Endothelial cell of umbilical vein (primary cell): ENCODE results near the gene TUT1. TPM values are rescaled to one million over a fixed set of nuclear protein-coding genes. Genes with fewer than 3 reads are reported as not detected.

ENCODE experiments used
- BruUV-seq: library from RNA; stranded (reverse); fragments of 400-500 nt; replicated peaks from 2 replicates; lab custom pipeline; 2021; lab: Mats Ljungman, UMichigan
- CTCF ChIA-PET: fragments of 300-600, 350-600 bp; sonication (Branson Sonifier 250); formaldehyde crosslinking; loops from one replicate; lab custom pipeline; 2021; ENCODE audit warnings: antibody characterized with exemption, inconsistent platforms; lab: Charles Lee
- POLR2A ChIA-PET: fragments of 300-600, 350-600 bp; sonication (Branson Sonifier 250); formaldehyde crosslinking; loops from one replicate; lab custom pipeline; 2021; ENCODE audit warnings: antibody characterized with exemption, inconsistent platforms; lab: Charles Lee
- DNase-seq: peaks from one replicate; pipeline ENCODE4 v3.0.0-alpha.2; 2011; ENCODE audit warnings: low read depth, low spot score
- FAIRE-seq: peaks from 2 replicates; lab custom pipeline; 2011; peaks lifted over from hg19 to GRCh38; lab: Jason Lieb, UNC
- H2AFZ ChIP-seq: 2 replicates; pipeline ENCODE4 v1.6.0; 2012; ENCODE audit warnings: low read depth, low read length, control low read depth, inconsistent platforms
- H3K27ac ChIP-seq: 2 replicates; pipeline ENCODE4 v1.5.1; 2011; ENCODE audit warnings: low read depth, mild to moderate bottlenecking, control low read depth, low read length, moderate library complexity; ENCODE audit not compliant: insufficient read depth
- H3K27me3 ChIP-seq, 2 experiments: 2 replicates each; pipeline versions ENCODE4 v1.6.0 to v1.6.1; 2011; ENCODE audit warnings: low read length in 2 of 2, mixed read lengths in 1 of 2; ENCODE audit not compliant: control insufficient read depth in 2 of 2, insufficient read depth in 2 of 2
- H3K36me3 ChIP-seq, 2 experiments: 2 replicates in 1 of 2; 3 replicates in 1 of 2; pipeline ENCODE4 v1.5.1; 2011; ENCODE audit warnings: low read length in 2 of 2, mild to moderate bottlenecking in 1 of 2, moderate library complexity in 1 of 2; ENCODE audit not compliant: control insufficient read depth in 2 of 2, insufficient read depth in 2 of 2; ENCODE audit errors: extremely low read depth in 1 of 2
- H3K4me1 ChIP-seq: 3 replicates; pipeline ENCODE4 v1.5.1; 2011; ENCODE audit warnings: mild to moderate bottlenecking, low read length; ENCODE audit not compliant: control insufficient read depth, insufficient read depth; ENCODE audit errors: extremely low read depth
- H3K4me2 ChIP-seq: 2 replicates; pipeline ENCODE4 v1.6.1; 2011; ENCODE audit warnings: low read length, control low read depth, mixed read lengths; ENCODE audit not compliant: insufficient read depth
- H3K4me3 ChIP-seq, 3 experiments: fragments of 200-600 bp in 1 of 3; sonication (generic), shearing (Covaris generic) in 1 of 3; replicated peaks in 1 of 3; 2 replicates each; pipeline ENCODE4 v1.5.1; 2011 to 2016; ENCODE audit warnings: control low read depth in 3 of 3, low read length in 3 of 3, mild to moderate bottlenecking in 2 of 3, inconsistent platforms in 1 of 3, low read depth in 1 of 3, moderate library complexity in 1 of 3; ENCODE audit not compliant: insufficient read depth in 1 of 3
- H3K79me2 ChIP-seq: 2 replicates; pipeline ENCODE4 v1.6.0; 2012; ENCODE audit warnings: low read length, inconsistent platforms; ENCODE audit not compliant: control insufficient read depth, insufficient read depth
- H3K9ac ChIP-seq: replicated peaks from 2 replicates; pipeline ENCODE3; 2011; ENCODE audit warnings: low read length, control low read depth; ENCODE audit not compliant: insufficient read depth; ENCODE audit errors: extremely low read depth
- H3K9me1 ChIP-seq: replicated peaks from 3 replicates; pipeline ENCODE4 v1.6.0; 2011; ENCODE audit warnings: mild to moderate bottlenecking, low read length; ENCODE audit not compliant: control insufficient read depth, insufficient read depth; ENCODE audit errors: extremely low read depth
- H3K9me3 ChIP-seq: replicated peaks from 2 replicates; pipeline ENCODE4 v1.5.1; 2012; ENCODE audit warnings: low read length, inconsistent platforms; ENCODE audit not compliant: control insufficient read depth, insufficient read depth
- H4K20me1 ChIP-seq: replicated peaks from 2 replicates; pipeline ENCODE3; 2011; ENCODE audit warnings: mild to moderate bottlenecking, low read length; ENCODE audit not compliant: control insufficient read depth, insufficient read depth; ENCODE audit errors: extremely low read depth
- EZH2 ChIP-seq: IDR thresholded peaks from 2 replicates; pipeline ENCODE4 v1.6.1; 2012; ENCODE audit warnings: borderline replicate concordance, low read depth, mild to moderate bottlenecking, moderate library complexity, low read length, inconsistent platforms; ENCODE audit not compliant: severe bottlenecking
- FOS ChIP-seq: IDR thresholded peaks from 2 replicates; pipeline ENCODE4 v1.6.1; 2011; ENCODE audit warnings: mild to moderate bottlenecking, low read length, moderate library complexity, borderline replicate concordance; ENCODE audit not compliant: insufficient read depth
- GATA2 ChIP-seq: IDR thresholded peaks from 2 replicates; pipeline ENCODE4 v1.7.0; 2011; ENCODE audit warnings: low read depth, mild to moderate bottlenecking, moderate library complexity, mixed read lengths, low read length; ENCODE audit not compliant: insufficient read length, insufficient read depth
- JUN ChIP-seq: IDR thresholded peaks from 2 replicates; pipeline ENCODE4 v1.6.1; 2011; ENCODE audit warnings: borderline replicate concordance, low read depth; ENCODE audit not compliant: insufficient read length, insufficient read depth
- MYC ChIP-seq: IDR thresholded peaks from one replicate; pipeline ENCODE4 v1.6.1; 2011; ENCODE audit warnings: mild to moderate bottlenecking, low read depth, low read length
- POLR2A ChIP-seq: IDR thresholded peaks from 2 replicates; pipeline ENCODE4 v1.6.1; 2012; ENCODE audit warnings: low read depth, mild to moderate bottlenecking, control low read depth, low read length
- POLR2AphosphoS5 ChIP-seq: IDR thresholded peaks from 2 replicates; pipeline ENCODE4 v1.6.1; 2012; ENCODE audit warnings: low read depth, mild to moderate bottlenecking, control low read depth, low read length, moderate library complexity; ENCODE audit not compliant: insufficient read depth
- dilution Hi-C: fragments of 300-500 bp; cut with MboI; formaldehyde crosslinking; loops from one replicate; pipeline ENCODE4 v1.15.0; 2019; ENCODE audit warnings: low sequenced_read_pairs; ENCODE audit not compliant: extremely low pct_ligation_motif_present
- intact Hi-C: fragments of 100-400 bp; cut with micrococcal nuclease; formaldehyde crosslinking; loops from one replicate; pipeline ENCODE4 v1.10.0; 2022
- polyA plus RNA-seq, 4 experiments: library from polyadenylated mRNA; depleted of rRNA in 3 of 4; stranded (reverse) in 3 of 4; unstranded in 1 of 4; fragments of >200 nt; gene quantifications; 2 replicates each; pipeline versions ENCODE4 v1.2.1 to v1.2.3, GENCODE V29; 2011 to 2012; ENCODE audit warnings: missing spikeins in 1 of 4
- total RNA-seq: library from RNA; stranded (reverse); gene quantifications from 2 replicates; pipeline ENCODE4 v1.2.3, GENCODE V29; 2021
- TF ChIP-seq, protein P1 (sequence below), 2 donors: IDR thresholded peaks; 1 replicate in 1 of 2; 2 replicates in 1 of 2; pipeline ENCODE4 v1.5.1; 2011; ENCODE audit warnings: low read length in 2 of 2, mild to moderate bottlenecking in 2 of 2, moderate library complexity in 2 of 2, control low read depth in 1 of 2, inconsistent platforms in 1 of 2, low read depth in 1 of 2; ENCODE audit not compliant: insufficient read depth in 1 of 2; ENCODE audit errors: extremely low read depth in 1 of 2
- TF ChIP-seq, protein P2 (sequence below): IDR thresholded peaks from 2 replicates; pipeline ENCODE4 v1.6.1; 2011; ENCODE audit not compliant: insufficient read depth, insufficient read length

The TUT1 gene
- total and polyA plus RNA-seq, 2 donors (not counting 3 experiments of a cell fraction or from before 2014, with no cell fraction given) = 12.7 to 16.9 TPM

DNA sequence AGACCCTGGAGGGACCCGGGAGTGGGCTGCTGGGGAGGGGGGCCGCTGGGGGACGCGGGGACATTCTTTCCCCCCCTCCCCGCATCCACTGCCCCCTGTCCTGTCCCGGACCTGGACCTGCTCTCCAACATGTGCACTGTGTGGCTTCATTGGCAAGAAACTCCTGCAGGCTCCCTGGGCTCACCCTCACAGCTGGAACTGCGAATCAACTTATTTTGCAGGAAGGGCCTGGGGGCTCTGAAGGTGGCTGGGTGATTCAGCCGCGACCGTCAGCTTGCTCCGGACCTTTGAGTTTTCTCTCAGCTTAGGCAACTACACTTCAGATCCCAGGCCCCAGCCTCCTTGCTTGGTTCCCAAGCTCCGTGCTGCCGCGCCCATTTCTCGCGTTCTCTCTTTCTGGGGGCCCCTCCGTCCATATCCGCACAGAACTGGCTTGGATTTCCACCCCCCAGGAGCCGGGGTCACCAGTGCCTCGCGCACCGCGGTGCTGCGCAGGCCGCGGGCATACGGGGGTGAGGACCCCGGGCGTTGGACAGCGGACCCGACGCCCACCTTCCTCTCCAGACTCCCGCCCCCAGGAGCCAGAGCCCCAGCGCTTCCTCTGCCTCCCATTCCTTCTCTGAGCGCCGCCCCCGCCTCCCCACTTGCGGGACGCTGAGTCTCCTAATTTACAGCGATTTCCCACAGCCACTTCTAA lies 44.2 kb downstream of the TUT1 start:
- intact Hi-C loops (loop anchor here (1.0 kb wide), 1 partner anchor 9 kb away; no protein-coding TSS in a partner anchor), dilution Hi-C loops (no loop called here)
- Histone ChIP-seq H4K20me1 (no peaks in the 10 kb centered on the region), H3K27me3 (no peaks in the 10 kb centered on the region), H3K4me2 (peak overlapping the region; percentile 67), H3K79me2 (peaks cover 45% of the 10 kb centered on the region), H3K27ac (no peak overlapping the region), H3K36me3 (no peaks in the 10 kb centered on the region), H3K4me3 (peak overlapping the region; percentile 14 to 55 (median 53)), H2AFZ (peak overlapping the region; percentile 32), H3K9me3 (no peaks in the 10 kb centered on the region), H3K9ac (peak overlapping the region; percentile 21), H3K4me1 (peaks cover 50% of the 10 kb centered on the region), H3K9me1 (no peaks in the 10 kb centered on the region)
- FAIRE-seq (peak; percentile 64), DNase-seq (peak; percentile 56)
- no TSS peak for BruUV-seq
- ChIA-PET CTCF (interaction anchor here (0.6 to 11.0 kb wide), 7 partner anchors 11 to 154 kb away, joined by 3 to 376 read pairs (median 7); partner anchors contain the start of genes B3GAT3 and TUT1), POLR2A (interaction anchor here (0.6 to 1.4 kb wide), 4 partner anchors 9 to 118 kb away, joined by 3 to 5 read pairs (median 4); partner anchors contain the start of genes C11orf98 and CSKMT)
- no peak for TF ChIP-seq GATA2
- TF ChIP-seq POLR2AphosphoS5 = no peak
- TF ChIP-seq, protein P1, sequence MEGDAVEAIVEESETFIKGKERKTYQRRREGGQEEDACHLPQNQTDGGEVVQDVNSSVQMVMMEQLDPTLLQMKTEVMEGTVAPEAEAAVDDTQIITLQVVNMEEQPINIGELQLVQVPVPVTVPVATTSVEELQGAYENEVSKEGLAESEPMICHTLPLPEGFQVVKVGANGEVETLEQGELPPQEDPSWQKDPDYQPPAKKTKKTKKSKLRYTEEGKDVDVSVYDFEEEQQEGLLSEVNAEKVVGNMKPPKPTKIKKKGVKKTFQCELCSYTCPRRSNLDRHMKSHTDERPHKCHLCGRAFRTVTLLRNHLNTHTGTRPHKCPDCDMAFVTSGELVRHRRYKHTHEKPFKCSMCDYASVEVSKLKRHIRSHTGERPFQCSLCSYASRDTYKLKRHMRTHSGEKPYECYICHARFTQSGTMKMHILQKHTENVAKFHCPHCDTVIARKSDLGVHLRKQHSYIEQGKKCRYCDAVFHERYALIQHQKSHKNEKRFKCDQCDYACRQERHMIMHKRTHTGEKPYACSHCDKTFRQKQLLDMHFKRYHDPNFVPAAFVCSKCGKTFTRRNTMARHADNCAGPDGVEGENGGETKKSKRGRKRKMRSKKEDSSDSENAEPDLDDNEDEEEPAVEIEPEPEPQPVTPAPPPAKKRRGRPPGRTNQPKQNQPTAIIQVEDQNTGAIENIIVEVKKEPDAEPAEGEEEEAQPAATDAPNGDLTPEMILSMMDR (IDR thresholded peaks at IDR 0.05; ENCODE audit: extremely low read depth in 1 of 2, insufficient read depth in 1 of 2, low read depth in 1 of 2, low read length in 2 of 2) = no peak
- no peak for TF ChIP-seq EZH2
- TF ChIP-seq JUN = no peak
- no peak for TF ChIP-seq POLR2A
- TF ChIP-seq MYC = no peak
- no peak for TF ChIP-seq FOS
- TF ChIP-seq, protein P2, sequence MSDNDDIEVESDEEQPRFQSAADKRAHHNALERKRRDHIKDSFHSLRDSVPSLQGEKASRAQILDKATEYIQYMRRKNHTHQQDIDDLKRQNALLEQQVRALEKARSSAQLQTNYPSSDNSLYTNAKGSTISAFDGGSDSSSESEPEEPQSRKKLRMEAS = no peak
